Heart right ventricle (tissue), 16 donors: ENCODE results near the gene CMTM5. TPM values are rescaled to one million over a fixed set of nuclear protein-coding genes. Genes with fewer than 3 reads are reported as not detected.

Experiments used
- ATAC-seq, 8 donors: fragments of 200-7000 bp; cut with Tn5 transposase; one replicate each; pipeline ENCODE4 v1.9.1; 2020; ENCODE audit warnings: mild to moderate bottlenecking in 8 of 8, moderate library complexity in 8 of 8, moderate number of reproducible peaks in 1 of 8
- DNase-seq, 2 donors: peaks; one replicate each; pipeline ENCODE4 v3.0.0-alpha.2; 2020
- H3K27ac ChIP-seq, 10 donors: fragments of 200-600 bp; sonication (generic) in 2 of 10; one replicate each; pipeline versions ENCODE4 v1.5.0 to v1.8.0; 2020 to 2022; ENCODE audit warnings: mild to moderate bottlenecking in 3 of 10
- H3K27me3 ChIP-seq, 7 donors: fragments of 200-600 bp; one replicate each; pipeline ENCODE4 v1.8.0; 2021 to 2022; ENCODE audit warnings: mild to moderate bottlenecking in 2 of 7
- H3K36me3 ChIP-seq, 9 donors: fragments of 200-600 bp; sonication (generic) in 1 of 9; one replicate each; pipeline versions ENCODE4 v1.5.0 to v1.8.0; 2020 to 2022; ENCODE audit warnings: mild to moderate bottlenecking in 2 of 9
- H3K4me1 ChIP-seq, 9 donors: fragments of 200-600 bp; sonication (generic) in 1 of 9; one replicate each; pipeline versions ENCODE4 v1.5.0 to v1.8.0; 2020 to 2022; ENCODE audit warnings: mild to moderate bottlenecking in 4 of 9
- H3K4me3 ChIP-seq, 10 donors: fragments of 200-600 bp; sonication (generic) in 2 of 10; one replicate each; pipeline versions ENCODE4 v1.5.0 to v1.8.0; 2020 to 2022; ENCODE audit warnings: mild to moderate bottlenecking in 7 of 10, moderate library complexity in 2 of 10
- H3K9me3 ChIP-seq, 11 donors: fragments of 200-600 bp in 10 of 11; sonication (generic) in 2 of 11; one replicate each; pipeline versions ENCODE4 v1.5.0 to v1.8.0; 2013 to 2022; ENCODE audit warnings: mild to moderate bottlenecking in 2 of 11, control low read depth in 1 of 11, moderate library complexity in 1 of 11
- WGBS, 2 donors: extraction: QIAGEN DNeasy Blood & Tissue Kit; methylation state at CpG; one replicate each; pipeline ENCODE4 v1.1.7; 2013; ENCODE audit warnings: inconsistent platforms in 1 of 2; 5-methylcytosine and 5-hydroxymethylcytosine counted together
- intact Hi-C, 10 donors: fragments of 100-400 bp; cut with DNase I; formaldehyde crosslinking; loops; one replicate each; pipeline versions ENCODE4 v1.11.1 to v1.14.2; 2022
- polyA plus RNA-seq, 2 donors: library from polyadenylated mRNA; stranded (reverse); fragments of 200-250 nt; gene quantifications; one replicate each; pipeline ENCODE4 v1.2.3, GENCODE V29; 2013
- total RNA-seq, 10 donors: library from RNA; stranded (reverse); fragmentation: NEBNext Ultra II Directional in 3 of 10; extraction: Animal tissue kit (Norgen Biotek cat#: 25700) in 3 of 10; gene quantifications; one replicate each; pipeline versions ENCODE4 v1.2.1 to v1.2.4, GENCODE V29; 2021 to 2023
- TF ChIP-seq, protein P1 (sequence below), 9 donors: fragments of 200-600 bp; sonication (generic) in 2 of 9; IDR thresholded peaks; one replicate each; pipeline versions ENCODE4 v1.5.0 to v1.8.0; 2021 to 2022; ENCODE audit warnings: antibody characterized with exemption in 9 of 9, mild to moderate bottlenecking in 5 of 9, moderate library complexity in 1 of 9
- donor health status: Arrhythmogenic right ventricular cardiomyopathy.
- donor health status: ischemic (EF 13 %, LVEDD 7.1; RV severe dilation, severe dysfunction).
- donor health status: healthy with polysubstance abuse.
- donor health status: DM: no; HTN: yes; CAD: no.
- donor health status: DM: no; HTN: no; CAD: no.
- donor health status: ischemic (EF 25% LVEDD 6.9; RV normal size, moderate dysfunction).
- donor health status: ischemic (EF 25% LVEDD 5.7; RV mildly dilated, moderate dysfunction).
- donor health status: healthy.
- donor health status: DM: yes; HTN: yes; CAD: no.
- donor health status: Ischemic cardiomyopathy.
- donor health status: ischemic (EF 35%, LVEDD 5.7; RV mildly dilated, moderate dysfunction).
- donor health status: nonischemic (EF 11% LVEDD 7.7; RV severe dilation, severe dysfunction).
- donor health status: DM: yes; HTN: yes; CAD: no.
- donor health status: PGD.
- donor health status: ischemic (EF 29% LVEDD 5.4; RV normal size, mild dysfunction).
- donor health status: nonischemic (EF 23%, LVEDD 6.1; RV moderate dilation, normal function).

CMTM5 gene
- total and polyA plus RNA-seq, 12 donors, result 0.32 to 5.3 (median 0.53) TPM; not detected in 7

DNA sequence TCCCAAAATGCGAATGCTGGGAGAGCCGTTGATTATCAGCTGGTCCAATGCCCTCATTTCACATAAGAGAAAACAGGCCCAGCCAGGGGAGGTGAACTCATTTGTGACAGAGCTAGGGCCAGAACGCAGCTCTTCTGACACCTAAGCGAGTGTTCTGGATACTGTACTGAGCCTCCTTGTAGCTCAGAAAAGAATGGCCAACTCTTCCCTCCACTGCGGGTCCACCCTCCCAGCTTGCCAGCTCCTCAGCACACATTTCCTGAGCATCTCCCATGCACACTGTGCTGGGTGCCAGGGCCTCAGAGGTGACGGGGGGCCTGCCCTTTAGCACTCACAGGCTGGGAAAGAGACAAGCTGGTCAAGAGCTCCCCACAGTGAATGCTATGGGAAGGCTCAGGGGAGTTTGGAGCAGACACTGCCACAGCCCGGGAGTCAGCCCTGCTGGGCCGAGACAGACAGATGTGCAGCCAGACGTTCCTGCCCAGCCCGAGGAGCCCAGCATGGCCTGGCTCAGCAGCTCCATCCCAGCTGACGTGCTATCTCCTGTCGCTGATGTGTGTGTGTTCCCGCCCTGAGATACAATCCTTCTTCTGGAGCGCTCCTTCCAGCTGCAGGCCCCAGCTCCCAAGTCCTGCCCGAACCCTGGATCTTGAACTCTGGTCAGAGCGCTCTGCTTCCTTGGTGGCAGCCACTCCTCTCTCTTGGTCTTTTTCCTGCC, 3.5 kb downstream of the CMTM5 start:
- H3K4me3 ChIP-seq, result no peak overlapping the region
- TF ChIP-seq, protein P1, sequence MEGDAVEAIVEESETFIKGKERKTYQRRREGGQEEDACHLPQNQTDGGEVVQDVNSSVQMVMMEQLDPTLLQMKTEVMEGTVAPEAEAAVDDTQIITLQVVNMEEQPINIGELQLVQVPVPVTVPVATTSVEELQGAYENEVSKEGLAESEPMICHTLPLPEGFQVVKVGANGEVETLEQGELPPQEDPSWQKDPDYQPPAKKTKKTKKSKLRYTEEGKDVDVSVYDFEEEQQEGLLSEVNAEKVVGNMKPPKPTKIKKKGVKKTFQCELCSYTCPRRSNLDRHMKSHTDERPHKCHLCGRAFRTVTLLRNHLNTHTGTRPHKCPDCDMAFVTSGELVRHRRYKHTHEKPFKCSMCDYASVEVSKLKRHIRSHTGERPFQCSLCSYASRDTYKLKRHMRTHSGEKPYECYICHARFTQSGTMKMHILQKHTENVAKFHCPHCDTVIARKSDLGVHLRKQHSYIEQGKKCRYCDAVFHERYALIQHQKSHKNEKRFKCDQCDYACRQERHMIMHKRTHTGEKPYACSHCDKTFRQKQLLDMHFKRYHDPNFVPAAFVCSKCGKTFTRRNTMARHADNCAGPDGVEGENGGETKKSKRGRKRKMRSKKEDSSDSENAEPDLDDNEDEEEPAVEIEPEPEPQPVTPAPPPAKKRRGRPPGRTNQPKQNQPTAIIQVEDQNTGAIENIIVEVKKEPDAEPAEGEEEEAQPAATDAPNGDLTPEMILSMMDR (IDR thresholded peaks at IDR 0.05), result peak in 5 of 9 donors; percentile 1 to 11 (median 7)
- DNase-seq (no peak), ATAC-seq (peak; percentile 1 to 26 (median 4))
- H3K27me3 ChIP-seq, result peaks cover 0 to 7% (median 0%) of the 10 kb centered on the region in 7 donors
- H3K27ac ChIP-seq, result peak overlapping the region in 4 of 10 donors; percentile 15 to 48 (median 20)
- intact Hi-C loops, result loop anchor here in 7 of 10 donors (1.0 to 10.0 kb wide), 6 partner anchors 52 to 116 kb away; no protein-coding TSS in a partner anchor
- peaks cover 0 to 46% (median 8%) of the 10 kb centered on the region in 9 donors for H3K4me1 ChIP-seq
- H3K9me3 ChIP-seq, result no peaks in the 10 kb centered on the region
- 39 to 49% methylated on average over 16 of the region's 16 CpGs for WGBS, 2 donors
- H3K36me3 ChIP-seq, result peaks cover 0 to 51% (median 8%) of the 10 kb centered on the region in 9 donors

DNA sequence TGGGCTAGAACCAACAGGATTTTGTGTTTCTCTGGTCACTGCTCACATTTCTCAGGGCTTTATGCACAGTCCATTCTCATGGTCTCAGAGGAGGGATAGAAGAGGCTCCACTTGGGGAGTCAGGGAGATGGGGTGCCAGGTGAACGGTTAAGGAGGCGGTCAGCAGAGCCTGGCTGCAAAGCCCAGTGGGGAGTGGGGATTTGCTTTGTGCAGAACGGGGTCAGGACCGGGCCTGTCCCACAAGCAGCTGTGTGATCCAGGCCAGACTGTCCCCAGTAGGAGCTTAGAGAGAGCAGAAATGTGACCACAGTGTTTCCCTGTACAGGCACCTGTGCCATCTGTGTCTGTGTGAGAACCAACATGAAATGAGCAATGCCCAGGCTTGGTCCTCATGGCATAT, 4.1 kb downstream of the CMTM5 start:
- peaks cover 0 to 46% (median 8%) of the 10 kb centered on the region in 9 donors for H3K4me1 ChIP-seq
- intact Hi-C loops, result loop anchor here in 7 of 10 donors (1.0 to 10.0 kb wide), 6 partner anchors 52 to 116 kb away; no protein-coding TSS in a partner anchor
- no peak overlapping the region for H3K4me3 ChIP-seq
- peaks cover 0 to 7% (median 0%) of the 10 kb centered on the region in 7 donors for H3K27me3 ChIP-seq
- TF ChIP-seq, protein P1 (IDR thresholded peaks at IDR 0.05), result no peak
- no peaks in the 10 kb centered on the region for H3K9me3 ChIP-seq
- ATAC-seq (no peak), DNase-seq (no peak)
- peak overlapping the region in 1 of 10 donors; percentile 23 for H3K27ac ChIP-seq
- WGBS, 2 donors, result 70 to 76% methylated on average over 4 of the region's 4 CpGs
- H3K36me3 ChIP-seq, result peaks cover 0 to 57% (median 8%) of the 10 kb centered on the region in 9 donors

DNA sequence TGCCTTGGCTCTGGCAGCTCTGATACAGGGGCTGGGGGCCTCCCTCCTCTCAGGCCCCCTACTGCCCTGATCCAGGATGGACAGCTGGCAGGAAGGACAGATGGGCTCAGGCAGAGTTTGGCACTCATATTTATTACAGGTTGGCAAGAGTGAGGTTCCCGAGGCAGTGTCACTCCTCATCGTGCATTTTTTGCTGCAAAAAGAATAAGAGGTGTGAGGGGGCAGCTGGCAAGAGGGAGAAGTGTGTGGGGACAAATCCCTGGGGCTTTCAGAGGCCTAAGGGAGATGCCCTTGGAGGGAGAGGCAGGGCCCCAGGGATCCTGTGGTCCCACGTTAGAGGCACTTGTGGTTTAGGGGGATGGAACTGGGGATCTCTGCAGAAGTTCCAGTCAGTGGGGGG, 5.0 kb downstream of the CMTM5 start:
- 39 to 57% methylated on average over 3 of the region's 3 CpGs for WGBS, 2 donors
- Histone ChIP-seq H3K36me3 (peaks cover 0 to 66% (median 8%) of the 10 kb centered on the region in 9 donors), H3K9me3 (no peaks in the 10 kb centered on the region), H3K27me3 (peaks cover 0 to 7% (median 0%) of the 10 kb centered on the region in 7 donors), H3K27ac (no peak overlapping the region), H3K4me3 (no peak overlapping the region), H3K4me1 (peaks cover 0 to 37% (median 1%) of the 10 kb centered on the region in 9 donors)
- intact Hi-C loops, result loop anchor here in 5 of 10 donors (2.0 to 10.0 kb wide), 5 partner anchors 53 to 117 kb away; no protein-coding TSS in a partner anchor
- TF ChIP-seq, protein P1 (IDR thresholded peaks at IDR 0.05), result no peak
- ATAC-seq, result no peak
- no peak for DNase-seq

DNA sequence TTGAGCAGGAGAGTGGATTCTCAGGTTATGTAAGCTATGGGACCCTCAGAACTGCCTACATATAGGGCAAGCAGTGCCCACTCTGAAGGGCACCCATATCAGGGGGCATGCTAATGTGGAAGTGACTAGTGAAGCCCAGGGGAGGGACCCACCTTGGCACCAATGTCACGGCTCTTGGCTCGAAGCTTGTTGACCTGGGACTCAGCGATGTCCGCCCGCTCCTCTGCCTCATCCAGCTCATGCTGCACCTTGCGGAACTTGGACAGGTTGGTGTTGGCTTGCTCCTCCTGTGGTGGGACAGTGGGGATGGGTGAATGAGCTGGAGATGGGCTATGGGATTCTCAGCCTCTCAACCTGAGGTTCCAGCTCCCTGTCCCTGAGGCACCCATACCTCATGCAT, 5.4 kb downstream of the CMTM5 start:
- Histone ChIP-seq H3K27me3 (peaks cover 0 to 7% (median 0%) of the 10 kb centered on the region in 7 donors), H3K36me3 (peaks cover 0 to 70% (median 8%) of the 10 kb centered on the region in 9 donors), H3K9me3 (no peaks in the 10 kb centered on the region), H3K27ac (no peak overlapping the region), H3K4me3 (no peak overlapping the region), H3K4me1 (peaks cover 0 to 33% (median 0%) of the 10 kb centered on the region in 9 donors)
- intact Hi-C loops, result loop anchor here in 4 of 10 donors (5.0 to 10.0 kb wide), 3 partner anchors 55 to 117 kb away; no protein-coding TSS in a partner anchor
- TF ChIP-seq, protein P1 (IDR thresholded peaks at IDR 0.05), result no peak
- WGBS, 2 donors, result 88% methylated on average over 6 of the region's 6 CpGs
- DNase-seq, result no peak
- ATAC-seq, result no peak
